GM12878 (cell line): Measurements from ENCODE around the gene GAS2. TPM values are rescaled to one million over a fixed set of nuclear protein-coding genes. Genes with fewer than 3 reads are reported as not detected.

Source experiments
- ATAC-seq: fragments of 200-7000 bp; cut with Tn5 transposase; 3 replicates; pipeline ENCODE4 v1.9.1; 2020; ENCODE audit warnings: mild to moderate bottlenecking, moderate library complexity
- BruUV-seq: library from RNA; stranded (reverse); fragments of 400-500 nt; replicated peaks from 2 replicates; lab custom pipeline; 2021; lab: Mats Ljungman, UMichigan
- CTCF ChIA-PET: fragments of 300-600 bp; sonication (Branson Sonifier 250); formaldehyde crosslinking; extraction: SDS; loops from one replicate; lab custom pipeline; 2021; ENCODE audit warnings: inconsistent platforms; lab: Yijun Ruan, JAX
- POLR2A ChIA-PET: fragments of 350-600 bp; formaldehyde crosslinking; extraction: SDS; loops from one replicate; lab custom pipeline; 2021; ENCODE audit warnings: inconsistent platforms; lab: Charles Lee
- RAD21 ChIA-PET: fragments of 300-600 bp; sonication (Branson Sonifier 250); formaldehyde crosslinking; loops from one replicate; lab custom pipeline; 2023; ENCODE audit warnings: antibody characterized with exemption; ENCODE audit not compliant: unreplicated experiment; lab: Charles Lee
- SMC1A ChIA-PET: fragments of 300-600 bp; sonication (Branson Sonifier 250); formaldehyde crosslinking; loops from one replicate; lab custom pipeline; 2023; ENCODE audit not compliant: unreplicated experiment, uncharacterized antibody; lab: Charles Lee
- DNase-seq: peaks from one replicate; pipeline ENCODE4 v3.0.0-alpha.2; 2011; ENCODE audit warnings: low read depth, low spot score
- FAIRE-seq: peaks from 3 replicates; lab custom pipeline; 2011; peaks lifted over from hg19 to GRCh38; lab: Jason Lieb, UNC
- H2AFZ ChIP-seq: 2 replicates; pipeline ENCODE4 v1.6.0; 2011; ENCODE audit warnings: low read depth, low read length, control low read depth; ENCODE audit not compliant: control insufficient read depth
- H3K27ac ChIP-seq: 2 replicates; pipeline ENCODE4 v1.5.1; 2011; ENCODE audit warnings: control low read depth; ENCODE audit not compliant: control insufficient read depth, insufficient read depth
- H3K27me3 ChIP-seq, 2 experiments: replicated peaks in 1 of 2; 2 replicates each; pipeline versions ENCODE4 v1.6.0 to v1.6.1; 2011; ENCODE audit warnings: low read length in 1 of 2; ENCODE audit not compliant: control insufficient read depth in 2 of 2, insufficient read depth in 2 of 2
- H3K36me3 ChIP-seq, 2 experiments: 2 replicates each; pipeline ENCODE4 v1.5.1; 2011; ENCODE audit warnings: low read length in 1 of 2; ENCODE audit not compliant: control insufficient read depth in 2 of 2, insufficient read depth in 2 of 2
- H3K4me1 ChIP-seq: 2 replicates; pipeline ENCODE4 v1.6.1; 2011; ENCODE audit warnings: mild to moderate bottlenecking, low read length, moderate library complexity, mixed read lengths; ENCODE audit not compliant: control insufficient read depth, insufficient read depth
- H3K4me2 ChIP-seq: 2 replicates; pipeline ENCODE4 v1.6.0; 2011; ENCODE audit warnings: control low read depth; ENCODE audit not compliant: control insufficient read depth, insufficient read depth
- H3K4me3 ChIP-seq: fragments of 200-600 bp; sonication (generic); 2 replicates; pipeline ENCODE4 v1.5.1; 2016
- H3K79me2 ChIP-seq: 2 replicates; pipeline ENCODE4 v1.6.0; 2011; ENCODE audit warnings: low read length; ENCODE audit not compliant: control insufficient read depth, insufficient read depth
- H3K9ac ChIP-seq: 2 replicates; pipeline ENCODE4 v1.8.0; 2011; ENCODE audit warnings: low read length, control low read depth, mixed read lengths; ENCODE audit not compliant: control insufficient read depth, insufficient read depth
- H3K9me3 ChIP-seq: replicated peaks from 3 replicates; pipeline ENCODE4 v1.5.1; 2011; ENCODE audit warnings: mild to moderate bottlenecking, low read length; ENCODE audit not compliant: control insufficient read depth, insufficient read depth
- H4K20me1 ChIP-seq: 2 replicates; pipeline ENCODE4 v1.6.0; 2011; ENCODE audit not compliant: control insufficient read depth, insufficient read depth
- BCL11A ChIP-seq: IDR thresholded peaks from 2 replicates; pipeline ENCODE4 v1.6.1; 2011; ENCODE audit warnings: low read depth, low read length
- MTA2 ChIP-seq: fragments of 450-650 bp; IDR thresholded peaks from 2 replicates; pipeline ENCODE4 v1.6.1; 2016; ENCODE audit warnings: low read depth, mild to moderate bottlenecking, moderate library complexity
- POLR2AphosphoS5 ChIP-seq: IDR thresholded peaks from 2 replicates; pipeline ENCODE4 v1.6.1; 2011; ENCODE audit warnings: mild to moderate bottlenecking, low read length, inconsistent platforms
- RELB ChIP-seq: fragments of 450-650 bp; IDR thresholded peaks from 2 replicates; pipeline ENCODE4 v1.6.1; 2017; ENCODE audit warnings: low read depth, mild to moderate bottlenecking, moderate library complexity
- REST ChIP-seq: IDR thresholded peaks from 2 replicates; pipeline ENCODE4 v1.6.1; 2012; ENCODE audit warnings: mild to moderate bottlenecking, low read depth, low read length
- USF1 ChIP-seq: IDR thresholded peaks from 2 replicates; pipeline ENCODE4 v1.6.1; 2011; ENCODE audit warnings: borderline replicate concordance, low read depth, mild to moderate bottlenecking, moderate library complexity, mixed read lengths, low read length; ENCODE audit not compliant: insufficient read depth; ENCODE audit errors: extremely low read length
- ZBTB40 ChIP-seq: fragments of 450-650 bp; IDR thresholded peaks from 2 replicates; pipeline ENCODE4 v1.6.1; 2016; ENCODE audit warnings: mild to moderate bottlenecking, moderate library complexity, borderline replicate concordance
- in situ Hi-C: fragments of 300-500 bp; cut with MboI; formaldehyde crosslinking; loops from 9 replicates; pipeline ENCODE4 v1.14.3; 2018; ENCODE audit warnings: mixed read lengths
- intact Hi-C: fragments of 100-400 bp; cut with micrococcal nuclease; formaldehyde crosslinking; loops from one replicate; pipeline ENCODE4 v1.14.2; 2022; ENCODE audit not compliant: unreplicated experiment
- polyA plus RNA-seq, 11 experiments: library from polyadenylated mRNA; depleted of rRNA in 4 of 11; unstranded in 6 of 11; stranded (reverse) in 5 of 11; fragments of >200 nt; fragmentation: Nextera tagmentation in 4 of 11; fragmentation: Illumina TruSeq in 1 of 11; extraction: Ambion mirVana in 4 of 11; extraction: Trizol in 1 of 11; gene quantifications; 1 replicate in 1 of 11; 2 replicates in 10 of 11; pipeline versions ENCODE4 v1.2.1 to v1.2.3, GENCODE V29; 2011 to 2016; ENCODE audit warnings: inconsistent platforms in 2 of 11, missing spikeins in 2 of 11, low read depth in 1 of 11
- total RNA-seq, 4 experiments: library from RNA; depleted of rRNA in 3 of 4; stranded (reverse); fragments of >200 nt in 3 of 4; fragmentation: Illumina TruSeq in 1 of 4; extraction: Trizol in 1 of 4; gene quantifications; 2 replicates each; pipeline versions ENCODE4 v1.2.1 to v1.2.3, GENCODE V29; 2013 to 2021

GAS2 gene
- total and polyA plus RNA-seq, 10 of the 15 experiments (the other 5 are each of a cell fraction or from before 2014, with no cell fraction given): 16.4 to 81.4 (median 26.2) TPM

- H3K9me3 ChIP-seq: no peaks in the 10 kb centered on the region
- H3K36me3 ChIP-seq: no peaks in the 10 kb centered on the region
- BruUV-seq: no TSS peak
- no peak for ATAC-seq
- ChIA-PET CTCF (interaction anchor here (1.3 to 1.6 kb wide), 2 partner anchors 19 to 24 kb away, joined by 4 to 5 read pairs; no protein-coding TSS in a partner anchor), RAD21 (no interaction called here), SMC1A (interaction anchor here (0.5 to 2.2 kb wide), 4 partner anchors 13 to 71 kb away, joined by 3 to 5 read pairs (median 3); no protein-coding TSS in a partner anchor), POLR2A (no interaction called here)
- FAIRE-seq: no peak
- no peaks in the 10 kb centered on the region for H3K79me2 ChIP-seq
- DNase-seq: no peak
- intact Hi-C loops: no loop called here
- H3K9ac ChIP-seq: no peak overlapping the region
- in situ Hi-C loops: no loop called here
- no peak overlapping the region for H3K4me3 ChIP-seq
- TF ChIP-seq REST (no peak), USF1 (no peak), ZBTB40 (no peak), POLR2AphosphoS5 (no peak), RELB (no peak), MTA2 (no peak), BCL11A (no peak)
- H3K27ac ChIP-seq: no peak overlapping the region
- H3K4me2 ChIP-seq: no peak overlapping the region
- no peaks in the 10 kb centered on the region for H4K20me1 ChIP-seq
- H2AFZ ChIP-seq: no peak overlapping the region
- H3K4me1 ChIP-seq: no peaks in the 10 kb centered on the region
- H3K27me3 ChIP-seq: no peaks in the 10 kb centered on the region
These were observed 185.1 kb downstream of the GAS2 start for GRCh38 chr11:22851477-22851876.
